Activated CD4-positive, alpha-beta T cell treated with anti-CD3 and anti-CD28 coated beads for 24 hours (primary cell): ENCODE results near the gene SCAND1.

ENCODE experiments used
- DNase-seq, 2 donors: peaks; one replicate each; pipeline ENCODE4 v3.0.0-alpha.2; 2020; ENCODE audit warnings: low read depth in 2 of 2

Gene SCAND1

DNA sequence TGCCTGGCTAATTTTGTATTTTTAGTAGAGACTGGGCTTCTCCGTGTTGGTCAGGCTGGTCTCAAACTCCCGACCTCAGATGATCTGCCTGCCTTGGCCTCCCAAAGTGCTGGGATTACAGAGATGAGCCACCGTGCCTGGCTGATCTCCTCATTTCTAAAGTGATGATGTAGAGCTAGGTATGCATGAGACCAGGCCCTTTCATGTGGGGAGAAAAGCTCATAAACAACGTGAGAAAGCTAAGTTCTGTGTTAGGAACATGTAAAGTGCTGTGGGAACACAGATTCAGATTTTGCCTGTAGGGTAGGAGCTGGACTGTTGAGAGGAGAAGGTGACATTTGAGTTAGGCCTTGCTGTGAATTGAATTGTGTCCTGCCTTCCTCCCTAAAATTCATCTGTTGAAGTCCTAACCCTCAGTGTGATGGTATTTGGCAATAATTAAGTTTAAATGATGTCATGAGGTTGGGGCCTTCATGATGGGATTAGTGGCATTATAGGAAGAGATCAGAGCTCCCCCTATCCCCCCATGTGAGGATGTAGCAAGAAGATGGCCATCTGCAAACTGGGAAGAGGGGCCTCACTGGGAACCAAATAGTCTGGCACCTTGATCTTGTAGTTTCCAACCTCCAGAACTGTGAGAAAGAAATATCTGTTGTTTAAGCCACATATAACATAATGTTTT lies 49.2 kb downstream of the SCAND1 start:
- DNase-seq: no peak

- DNase-seq: no peak
Measured at GRCh38 chr20:35903843-35904242, 50.5 kb downstream of the SCAND1 start.
